Measurements from ENCODE around the gene AQP3. TPM values are rescaled to one million over a fixed set of nuclear protein-coding genes. Genes with fewer than 3 reads are reported as not detected.
A peak's percentile ranks its signal among the peaks of the same experiment; 100 is the strongest.

AQP3 gene
- total RNA-seq, 2 experiments from 2014 or later: 16.0 to 30.6 TPM

DNA sequence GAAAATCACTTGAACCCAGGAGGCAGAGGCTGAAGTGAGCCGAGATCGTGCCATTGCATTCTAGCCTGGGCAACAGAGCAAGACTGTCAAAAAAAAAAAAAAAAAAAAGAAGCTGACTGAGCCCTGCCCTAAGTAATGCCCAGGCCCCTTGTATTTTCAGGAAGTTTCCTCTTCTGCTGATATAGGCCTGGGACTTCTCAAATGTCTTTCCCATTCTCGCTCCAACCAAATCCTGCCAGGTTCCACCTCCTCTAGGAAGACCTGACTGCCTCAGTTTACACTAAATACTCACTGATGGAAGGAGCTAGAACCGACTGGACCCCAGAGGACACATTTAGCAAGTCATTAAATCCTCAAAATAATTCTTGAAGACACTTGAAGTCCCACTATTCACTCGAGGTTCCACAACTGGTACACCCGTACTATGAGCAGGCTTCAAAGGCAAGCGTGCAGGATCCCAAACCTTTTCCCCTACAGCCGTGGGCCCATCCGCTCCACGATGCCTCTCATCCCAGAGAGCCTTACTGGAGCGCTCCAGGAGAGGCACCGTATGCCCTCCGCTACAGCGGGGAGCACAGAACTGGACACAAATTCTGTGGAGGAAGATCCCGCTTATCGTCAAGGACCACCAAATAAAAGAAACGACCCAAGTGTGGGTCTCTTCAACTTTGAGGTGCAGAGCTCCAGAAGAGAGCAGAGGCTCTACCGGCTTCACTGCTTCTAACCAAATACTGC, 25.7 kb upstream of the AQP3 start:
- H3K9me3 ChIP-seq (ENCODE audit: low read length): no peaks in the 10 kb centered on the region
- H3K36me3 ChIP-seq (ENCODE audit: insufficient read depth, low read length): peaks cover 42% of the 10 kb centered on the region
- H3K79me2 ChIP-seq (ENCODE audit: insufficient read depth, low read depth, low read length): peaks cover 28% of the 10 kb centered on the region
- ChIA-PET POLR2A (interaction anchor here (0.6 to 4.4 kb wide), 11 partner anchors 8 to 1050 kb away, joined by 3 to 50 read pairs (median 5); partner anchors contain the start of genes AQP3 and DNAJA1), CTCF (ENCODE audit: unreplicated experiment) (interaction anchor here (0.9 to 3.5 kb wide), 8 partner anchors 9 to 70 kb away, joined by 3 to 28 read pairs (median 4); partner anchors contain the start of gene AQP3)
- peak overlapping the region; percentile 85 for H3K4me3 ChIP-seq (ENCODE audit: low read depth, low read length, poor library complexity, severe bottlenecking)
- TF ChIP-seq, protein P1, sequence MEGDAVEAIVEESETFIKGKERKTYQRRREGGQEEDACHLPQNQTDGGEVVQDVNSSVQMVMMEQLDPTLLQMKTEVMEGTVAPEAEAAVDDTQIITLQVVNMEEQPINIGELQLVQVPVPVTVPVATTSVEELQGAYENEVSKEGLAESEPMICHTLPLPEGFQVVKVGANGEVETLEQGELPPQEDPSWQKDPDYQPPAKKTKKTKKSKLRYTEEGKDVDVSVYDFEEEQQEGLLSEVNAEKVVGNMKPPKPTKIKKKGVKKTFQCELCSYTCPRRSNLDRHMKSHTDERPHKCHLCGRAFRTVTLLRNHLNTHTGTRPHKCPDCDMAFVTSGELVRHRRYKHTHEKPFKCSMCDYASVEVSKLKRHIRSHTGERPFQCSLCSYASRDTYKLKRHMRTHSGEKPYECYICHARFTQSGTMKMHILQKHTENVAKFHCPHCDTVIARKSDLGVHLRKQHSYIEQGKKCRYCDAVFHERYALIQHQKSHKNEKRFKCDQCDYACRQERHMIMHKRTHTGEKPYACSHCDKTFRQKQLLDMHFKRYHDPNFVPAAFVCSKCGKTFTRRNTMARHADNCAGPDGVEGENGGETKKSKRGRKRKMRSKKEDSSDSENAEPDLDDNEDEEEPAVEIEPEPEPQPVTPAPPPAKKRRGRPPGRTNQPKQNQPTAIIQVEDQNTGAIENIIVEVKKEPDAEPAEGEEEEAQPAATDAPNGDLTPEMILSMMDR (conservative IDR thresholded peaks at IDR 0.05; ENCODE audit: low read length): no peak
- H3K4me2 ChIP-seq (ENCODE audit: low read length): peak overlapping the region; percentile 98
- DNase-seq (ENCODE audit: low spot score): no peak
- H3K4me1 ChIP-seq (ENCODE audit: insufficient read depth, low read length, poor library complexity, severe bottlenecking): peaks cover 12% of the 10 kb centered on the region
- peak overlapping the region; percentile 47; the same call in 1 of the 2 replicates for H2AFZ ChIP-seq (ENCODE audit: low read length)
- no peaks in the 10 kb centered on the region for H3K9me2 ChIP-seq (ENCODE audit: insufficient read depth, low read length)
- intact Hi-C loops (cut with micrococcal nuclease; ENCODE audit: unreplicated experiment): loop anchor here (5.0 kb wide), 1 partner anchor 181 kb away; the partner anchor contains the start of gene NFX1
- H4K20me1 ChIP-seq (ENCODE audit: insufficient read depth, low read length): no peaks in the 10 kb centered on the region; the same call in 1 of the 2 replicates
- H3K27ac ChIP-seq (ENCODE audit: low read depth, low read length, poor library complexity, severe bottlenecking): no peak overlapping the region
- BruUV-seq (replicated peaks): TSS peak; percentile 84

DNA sequence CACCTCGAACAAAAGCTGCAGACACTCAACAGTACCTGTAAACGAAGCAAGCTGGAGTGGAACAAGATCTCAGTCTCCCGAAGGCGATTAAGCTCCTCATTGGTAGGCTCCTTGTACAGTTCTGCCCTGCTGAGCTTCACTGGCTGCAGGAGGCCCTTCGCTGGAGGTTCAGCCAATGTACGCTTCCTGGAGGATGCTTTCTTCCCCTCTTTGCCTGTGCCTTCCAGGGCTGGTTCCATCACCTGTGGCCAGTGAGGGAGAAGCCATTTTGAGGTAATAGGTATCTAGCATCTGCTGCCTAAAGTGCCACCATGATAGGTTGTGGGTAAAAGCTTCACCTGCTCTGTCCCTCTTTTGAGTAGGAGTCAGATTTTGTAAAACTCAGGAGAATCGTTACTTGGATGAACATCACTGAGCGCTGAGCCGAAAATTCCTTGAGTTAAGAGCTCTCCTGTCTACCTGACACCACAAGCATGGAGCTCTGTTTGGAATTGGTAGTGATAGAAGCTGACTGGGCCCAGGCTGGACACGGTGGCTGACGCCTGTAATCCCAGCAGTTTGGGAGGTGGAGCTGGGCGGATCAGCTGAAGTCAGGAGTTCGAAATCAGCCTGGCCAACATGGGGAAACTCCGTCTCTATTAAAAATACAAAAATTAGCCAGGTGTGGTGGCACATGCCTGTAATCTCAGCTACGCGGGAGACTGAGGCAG, 24.9 kb upstream of the AQP3 start:
- Histone ChIP-seq H3K4me1 (ENCODE audit: insufficient read depth, low read length, poor library complexity, severe bottlenecking) (peaks cover 12% of the 10 kb centered on the region), H3K4me3 (ENCODE audit: low read depth, low read length, poor library complexity, severe bottlenecking) (peak overlapping the region; percentile 85), H2AFZ (ENCODE audit: low read length) (no peak overlapping the region), H3K27ac (ENCODE audit: low read depth, low read length, poor library complexity, severe bottlenecking) (no peak overlapping the region), H3K4me2 (ENCODE audit: low read length) (peak overlapping the region; percentile 98), H3K79me2 (ENCODE audit: insufficient read depth, low read depth, low read length) (peaks cover 28% of the 10 kb centered on the region), H3K36me3 (ENCODE audit: insufficient read depth, low read length) (peaks cover 49% of the 10 kb centered on the region), H3K9me2 (ENCODE audit: insufficient read depth, low read length) (no peaks in the 10 kb centered on the region), H3K9me3 (ENCODE audit: low read length) (no peaks in the 10 kb centered on the region), H4K20me1 (ENCODE audit: insufficient read depth, low read length) (no peaks in the 10 kb centered on the region; the same call in 1 of the 2 replicates)
- CTCF ChIA-PET (ENCODE audit: unreplicated experiment): interaction anchor here (0.9 to 3.5 kb wide), 3 partner anchors 13 to 20 kb away, joined by 3 to 28 read pairs (median 3); no protein-coding TSS in a partner anchor
- no peak for DNase-seq (ENCODE audit: low spot score)
- intact Hi-C loops (cut with micrococcal nuclease; ENCODE audit: unreplicated experiment): loop anchor here (5.0 kb wide), 1 partner anchor 180 kb away; the partner anchor contains the start of gene NFX1
- POLR2A ChIA-PET: interaction anchor here (0.6 to 4.4 kb wide), 4 partner anchors 13 to 56 kb away, joined by 4 to 50 read pairs (median 16); partner anchors contain the start of gene AQP3
- BruUV-seq (replicated peaks): no TSS peak
- TF ChIP-seq EZH2phosphoT487 (IDR thresholded peaks at IDR 0.05; ENCODE audit: borderline replicate concordance, low read depth, low read length): no peak
- TF ChIP-seq, protein P1 (conservative IDR thresholded peaks at IDR 0.05; ENCODE audit: low read length): no peak

Measured in OCI-LY7 (cell line).